Hepatocyte (in vitro differentiated cells): ENCODE results near the gene SPRYD7. TPM values are rescaled to one million over a fixed set of nuclear protein-coding genes. Genes with fewer than 3 reads are reported as not detected.

Experiments
- DNase-seq: peaks from one replicate; pipeline ENCODE4 v3.0.0-alpha.2; 2016; ENCODE audit warnings: low spot score
- H2AFZ ChIP-seq: fragments of 200-600 bp; sonication (generic); 2 replicates; pipeline ENCODE4 v1.6.0; 2016; ENCODE audit warnings: antibody characterized with exemption, mild to moderate bottlenecking
- H3K27ac ChIP-seq: fragments of 200-600 bp; sonication (generic); 2 replicates; pipeline ENCODE4 v1.5.1; 2016; ENCODE audit warnings: mild to moderate bottlenecking
- H3K27me3 ChIP-seq: fragments of 200-600 bp; sonication (generic); 2 replicates; pipeline ENCODE4 v1.6.1; 2016
- H3K36me3 ChIP-seq: fragments of 200-600 bp; sonication (generic); replicated peaks from 2 replicates; pipeline ENCODE4 v1.5.1; 2016; ENCODE audit warnings: low read depth; ENCODE audit not compliant: insufficient read depth
- H3K4me1 ChIP-seq: fragments of 200-600 bp; sonication (generic); 2 replicates; pipeline ENCODE4 v1.5.1; 2016; ENCODE audit warnings: mild to moderate bottlenecking, moderate library complexity; ENCODE audit not compliant: insufficient read depth
- H3K4me2 ChIP-seq: fragments of 200-600 bp; sonication (generic); 2 replicates; pipeline ENCODE4 v1.6.0; 2016
- H3K4me3 ChIP-seq: fragments of 200-600 bp; sonication (generic); 2 replicates; pipeline ENCODE4 v1.5.1; 2016; ENCODE audit warnings: mild to moderate bottlenecking
- H3K79me2 ChIP-seq: fragments of 200-600 bp; sonication (generic); 2 replicates; pipeline ENCODE4 v1.6.0; 2017; ENCODE audit warnings: mild to moderate bottlenecking
- H3K9me2 ChIP-seq: fragments of 200-600 bp; sonication (generic); replicated peaks from 2 replicates; pipeline ENCODE4 v1.6.0; 2017; ENCODE audit warnings: mild to moderate bottlenecking; ENCODE audit not compliant: insufficient read depth
- H3K9me3 ChIP-seq: fragments of 200-600 bp; sonication (generic); 2 replicates; pipeline ENCODE4 v1.5.1; 2016; ENCODE audit warnings: low read depth, mild to moderate bottlenecking
- H4K20me1 ChIP-seq: fragments of 200-600 bp; sonication (generic); 2 replicates; pipeline ENCODE4 v1.6.0; 2016; ENCODE audit warnings: mild to moderate bottlenecking; ENCODE audit not compliant: insufficient read depth, poor library complexity, severe bottlenecking
- CTCF ChIP-seq: fragments of 200-600 bp; sonication (generic); IDR thresholded peaks from 2 replicates; pipeline ENCODE4 v1.5.1; 2016; ENCODE audit warnings: antibody characterized with exemption, mild to moderate bottlenecking; ENCODE audit not compliant: poor library complexity
- EZH2 ChIP-seq: fragments of 200-600 bp; sonication (generic); IDR thresholded peaks from 2 replicates; pipeline ENCODE4 v1.6.1; 2016; ENCODE audit warnings: antibody characterized with exemption, mild to moderate bottlenecking, borderline replicate concordance
- EZH2phosphoT487 ChIP-seq: fragments of 200-600 bp; sonication (generic); IDR thresholded peaks from one replicate; pipeline ENCODE4 v1.6.1; 2018; ENCODE audit warnings: antibody characterized with exemption, mild to moderate bottlenecking, low read depth, moderate library complexity; ENCODE audit not compliant: unreplicated experiment, severe bottlenecking
- WGBS: methylation state at CpG from one replicate; pipeline ENCODE4 v1.1.6; 2016; ENCODE audit warnings: low lambda C conversion rate; ENCODE audit errors: missing lambda C conversion rate; 5-methylcytosine and 5-hydroxymethylcytosine counted together
- polyA plus RNA-seq: library from polyadenylated mRNA; unstranded; fragments of >200 nt; fragmentation: Nextera tagmentation; extraction: Ambion mirVana; gene quantifications from 2 replicates; pipeline ENCODE4 v1.2.1, GENCODE V29; 2016
- small RNA-seq: library from RNA; depleted of rRNA; stranded (forward); fragments of <200 nt; gene quantifications from one replicate; pipeline ENCODE3, GENCODE V24; 2014
- total RNA-seq: library from RNA; depleted of rRNA; stranded (reverse); fragments of >200 nt; gene quantifications from 2 replicates; pipeline ENCODE4 v1.2.3, GENCODE V29; 2014

The SPRYD7 gene
- total and polyA plus RNA-seq, 2 experiments from 2014 or later: 10.3 to 15.9 TPM

- H3K79me2 ChIP-seq: no peaks in the 10 kb centered on the region
- H3K4me3 ChIP-seq: no peak overlapping the region
- no peaks in the 10 kb centered on the region for H3K9me2 ChIP-seq
- H3K27ac ChIP-seq: no peak overlapping the region
- no peaks in the 10 kb centered on the region for H3K36me3 ChIP-seq
- TF ChIP-seq CTCF: no peak
- no peak for TF ChIP-seq EZH2phosphoT487
- TF ChIP-seq EZH2: no peak
- 95% methylated on average over 6 of the region's 8 CpGs for WGBS
- DNase-seq: no peak
- no peaks in the 10 kb centered on the region for H3K9me3 ChIP-seq
- no peaks in the 10 kb centered on the region for H4K20me1 ChIP-seq
- H3K4me1 ChIP-seq: no peaks in the 10 kb centered on the region
- no peaks in the 10 kb centered on the region for H3K27me3 ChIP-seq
- H3K4me2 ChIP-seq: no peak overlapping the region
- H2AFZ ChIP-seq: no peak overlapping the region
These were observed 68.3 kb downstream of the SPRYD7 start for GRCh38 chr13:49867834-49868233.

- Histone ChIP-seq H3K79me2 (no peaks in the 10 kb centered on the region), H4K20me1 (no peaks in the 10 kb centered on the region), H3K9me3 (no peaks in the 10 kb centered on the region), H3K4me2 (no peak overlapping the region), H2AFZ (no peak overlapping the region), H3K36me3 (no peaks in the 10 kb centered on the region), H3K9me2 (no peaks in the 10 kb centered on the region), H3K27ac (no peak overlapping the region), H3K4me1 (no peaks in the 10 kb centered on the region), H3K27me3 (no peaks in the 10 kb centered on the region), H3K4me3 (no peak overlapping the region)
- TF ChIP-seq EZH2 (no peak), CTCF (no peak), EZH2phosphoT487 (no peak)
- DNase-seq: no peak
- 81% methylated on average over 1 of the region's 1 CpG for whole genome bisulfite sequencing
These were observed 70.9 kb downstream of the SPRYD7 start for GRCh38 chr13:49865218-49865617.

- Histone ChIP-seq H3K4me1 (peaks cover under 1% of the 10 kb centered on the region), H3K27me3 (no peaks in the 10 kb centered on the region), H3K36me3 (no peaks in the 10 kb centered on the region), H2AFZ (no peak overlapping the region), H3K4me3 (no peak overlapping the region), H4K20me1 (no peaks in the 10 kb centered on the region), H3K9me2 (no peaks in the 10 kb centered on the region), H3K79me2 (no peaks in the 10 kb centered on the region), H3K9me3 (no peaks in the 10 kb centered on the region), H3K4me2 (no peak overlapping the region), H3K27ac (no peak overlapping the region)
- TF ChIP-seq EZH2phosphoT487: no peak
- no peak for DNase-seq
These were observed 71.6 kb downstream of the SPRYD7 start for GRCh38 chr13:49864509-49864908.

Small RNA genes within 50 kb of the gene (small RNA-seq; reads per million reads assigned to genes)
- gene RNY4P30 (not detected), gene RNY4P9 (0.16 reads per million)

Other genes starting within 250 kb of the SPRYD7 start
- gene EBPL, start 244.9 kb downstream of the SPRYD7 start, total RNA-seq: 174 and 180 TPM in 2 replicates
- 109 and 135 TPM in 2 replicates for gene EBPL, start 244.9 kb downstream of the SPRYD7 start, polyA plus RNA-seq
- 56.8 and 61.8 TPM in 2 replicates for gene KPNA3, start 143.7 kb downstream of the SPRYD7 start, total RNA-seq
- gene KPNA3, start 143.7 kb downstream of the SPRYD7 start, polyA plus RNA-seq: 25.9 and 41.1 TPM in 2 replicates
- 18.1 and 22.2 TPM in 2 replicates for gene TRIM13, start 60.7 kb upstream of the SPRYD7 start, total RNA-seq
- 24.0 and 24.4 TPM in 2 replicates for gene TRIM13, start 60.7 kb upstream of the SPRYD7 start, polyA plus RNA-seq
- 1.3 and 3.1 TPM in 2 replicates for gene KCNRG, start 79.1 kb upstream of the SPRYD7 start, total RNA-seq
- gene KCNRG, start 79.1 kb upstream of the SPRYD7 start, polyA plus RNA-seq: 0.24 and 0.57 TPM in 2 replicates